ENCODE measurements around the gene NCKAP5.

Gene NCKAP5

DNA sequence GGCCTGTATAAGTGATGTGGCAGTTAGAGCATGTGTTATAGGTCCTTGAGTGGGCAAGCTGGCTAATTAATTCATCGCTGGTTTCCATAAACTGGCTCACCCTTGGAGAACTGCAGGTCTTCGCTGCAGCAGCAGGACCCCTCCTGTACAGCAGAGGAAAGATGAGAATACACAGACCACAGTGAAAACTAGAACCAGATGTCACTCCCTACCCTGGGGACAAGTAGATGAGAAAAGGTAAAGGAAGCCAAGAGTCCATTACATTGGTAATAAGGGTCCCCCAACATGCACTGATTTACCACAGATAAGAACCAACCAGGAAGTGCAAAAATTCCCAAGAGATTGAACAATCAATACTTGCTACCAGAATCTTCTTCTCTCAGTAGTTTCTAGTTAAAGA, 482.6 kb downstream of the NCKAP5 start:
- H3K9me3 ChIP-seq (ENCODE audit: insufficient read depth, low read length, severe bottlenecking), result no peaks in the 10 kb centered on the region
- H3K4me3 ChIP-seq (ENCODE audit: low read depth in 1 of 2, low read length in 2 of 2), result no peak overlapping the region
- H3K27ac ChIP-seq (ENCODE audit: low read length), result no peak overlapping the region
- no peaks in the 10 kb centered on the region for H4K20me1 ChIP-seq (ENCODE audit: insufficient read depth, low read length)
- H3K4me2 ChIP-seq (ENCODE audit: insufficient read depth, low read length), result no peak overlapping the region
- TF ChIP-seq EZH2 (IDR thresholded peaks at IDR 0.05; ENCODE audit: borderline replicate concordance, low read depth, low read length, severe bottlenecking), result no peak
- TF ChIP-seq, protein P1, sequence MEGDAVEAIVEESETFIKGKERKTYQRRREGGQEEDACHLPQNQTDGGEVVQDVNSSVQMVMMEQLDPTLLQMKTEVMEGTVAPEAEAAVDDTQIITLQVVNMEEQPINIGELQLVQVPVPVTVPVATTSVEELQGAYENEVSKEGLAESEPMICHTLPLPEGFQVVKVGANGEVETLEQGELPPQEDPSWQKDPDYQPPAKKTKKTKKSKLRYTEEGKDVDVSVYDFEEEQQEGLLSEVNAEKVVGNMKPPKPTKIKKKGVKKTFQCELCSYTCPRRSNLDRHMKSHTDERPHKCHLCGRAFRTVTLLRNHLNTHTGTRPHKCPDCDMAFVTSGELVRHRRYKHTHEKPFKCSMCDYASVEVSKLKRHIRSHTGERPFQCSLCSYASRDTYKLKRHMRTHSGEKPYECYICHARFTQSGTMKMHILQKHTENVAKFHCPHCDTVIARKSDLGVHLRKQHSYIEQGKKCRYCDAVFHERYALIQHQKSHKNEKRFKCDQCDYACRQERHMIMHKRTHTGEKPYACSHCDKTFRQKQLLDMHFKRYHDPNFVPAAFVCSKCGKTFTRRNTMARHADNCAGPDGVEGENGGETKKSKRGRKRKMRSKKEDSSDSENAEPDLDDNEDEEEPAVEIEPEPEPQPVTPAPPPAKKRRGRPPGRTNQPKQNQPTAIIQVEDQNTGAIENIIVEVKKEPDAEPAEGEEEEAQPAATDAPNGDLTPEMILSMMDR (IDR thresholded peaks at IDR 0.05; ENCODE audit: borderline replicate concordance, extremely low read depth, low read length, poor library complexity, severe bottlenecking), result no peak
- H3K4me1 ChIP-seq (ENCODE audit: insufficient read depth, low read length), result no peaks in the 10 kb centered on the region
- H3K36me3 ChIP-seq (ENCODE audit: insufficient read depth, low read length), result no peaks in the 10 kb centered on the region
- H3K27me3 ChIP-seq (ENCODE audit: insufficient read depth, low read length, poor library complexity), result no peaks in the 10 kb centered on the region
- no peak overlapping the region for H3K9ac ChIP-seq (ENCODE audit: low read depth, low read length)
- no peak overlapping the region for H2AFZ ChIP-seq (ENCODE audit: low read depth, low read length)
- H3K79me2 ChIP-seq (ENCODE audit: insufficient read depth, low read length), result no peaks in the 10 kb centered on the region
- DNase-seq (no peak), ATAC-seq (ENCODE audit: insufficient read depth, low read depth) (no peak)

- Histone ChIP-seq H3K4me1 (ENCODE audit: insufficient read depth, low read length) (no peaks in the 10 kb centered on the region), H3K79me2 (ENCODE audit: insufficient read depth, low read length) (no peaks in the 10 kb centered on the region), H2AFZ (ENCODE audit: low read depth, low read length) (no peak overlapping the region), H3K27ac (ENCODE audit: low read length) (no peak overlapping the region), H3K9ac (ENCODE audit: low read depth, low read length) (no peak overlapping the region), H3K4me3 (ENCODE audit: low read depth in 1 of 2, low read length in 2 of 2) (no peak overlapping the region), H3K27me3 (ENCODE audit: insufficient read depth, low read length, poor library complexity) (no peaks in the 10 kb centered on the region), H3K9me3 (ENCODE audit: insufficient read depth, low read length, severe bottlenecking) (no peaks in the 10 kb centered on the region), H4K20me1 (ENCODE audit: insufficient read depth, low read length) (no peaks in the 10 kb centered on the region), H3K36me3 (ENCODE audit: insufficient read depth, low read length) (no peaks in the 10 kb centered on the region), H3K4me2 (ENCODE audit: insufficient read depth, low read length) (no peak overlapping the region)
- no peak for TF ChIP-seq EZH2 (IDR thresholded peaks at IDR 0.05; ENCODE audit: borderline replicate concordance, low read depth, low read length, severe bottlenecking)
- TF ChIP-seq, protein P1 (IDR thresholded peaks at IDR 0.05; ENCODE audit: borderline replicate concordance, extremely low read depth, low read length, poor library complexity, severe bottlenecking), result no peak
- no peak for DNase-seq
- ATAC-seq (ENCODE audit: insufficient read depth, low read depth), result no peak
Measured at GRCh38 chr2:133082034-133082433, 486.2 kb downstream of the NCKAP5 start.

DNA sequence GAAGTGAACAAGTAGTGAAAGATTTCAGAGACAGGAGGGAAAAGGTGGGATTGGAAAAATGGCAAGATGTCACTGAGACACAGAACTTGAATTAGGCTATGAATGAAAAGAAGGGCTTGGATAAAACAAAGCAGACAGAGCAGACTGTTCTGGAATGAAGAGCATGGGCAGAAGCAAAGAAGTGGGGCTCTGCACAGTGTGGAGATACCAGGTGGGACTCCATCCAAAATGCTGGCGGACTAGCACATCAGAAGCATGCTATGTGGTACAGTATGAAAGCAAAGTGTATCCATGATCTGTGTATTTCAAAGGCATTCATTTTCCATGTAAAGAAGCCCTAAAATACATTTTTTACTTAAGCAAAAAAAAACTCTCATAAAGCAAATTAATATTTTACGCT, 487.4 kb downstream of the NCKAP5 start:
- Histone ChIP-seq H4K20me1 (ENCODE audit: insufficient read depth, low read length) (no peaks in the 10 kb centered on the region), H3K79me2 (ENCODE audit: insufficient read depth, low read length) (no peaks in the 10 kb centered on the region), H3K9ac (ENCODE audit: low read depth, low read length) (no peak overlapping the region), H3K4me3 (ENCODE audit: low read depth in 1 of 2, low read length in 2 of 2) (no peak overlapping the region), H3K4me1 (ENCODE audit: insufficient read depth, low read length) (no peaks in the 10 kb centered on the region), H3K36me3 (ENCODE audit: insufficient read depth, low read length) (no peaks in the 10 kb centered on the region), H3K4me2 (ENCODE audit: insufficient read depth, low read length) (no peak overlapping the region), H3K27ac (ENCODE audit: low read length) (no peak overlapping the region), H2AFZ (ENCODE audit: low read depth, low read length) (no peak overlapping the region), H3K9me3 (ENCODE audit: insufficient read depth, low read length, severe bottlenecking) (no peaks in the 10 kb centered on the region), H3K27me3 (ENCODE audit: insufficient read depth, low read length, poor library complexity) (no peaks in the 10 kb centered on the region)
- ATAC-seq (ENCODE audit: insufficient read depth, low read depth) (no peak), DNase-seq (no peak)
- TF ChIP-seq, protein P1 (IDR thresholded peaks at IDR 0.05; ENCODE audit: borderline replicate concordance, extremely low read depth, low read length, poor library complexity, severe bottlenecking), result no peak
- no peak for TF ChIP-seq EZH2 (IDR thresholded peaks at IDR 0.05; ENCODE audit: borderline replicate concordance, low read depth, low read length, severe bottlenecking)

Measured in DND-41 (cell line).